H9 (cell line): ENCODE results near the gene C4orf46. TPM values are rescaled to one million over a fixed set of nuclear protein-coding genes. Genes with fewer than 3 reads are reported as not detected.

Experiments
- DNase-seq: peaks from one replicate; pipeline ENCODE4 v3.0.0-alpha.2; 2017
- H2AFZ ChIP-seq: one replicate; pipeline ENCODE4 v1.6.1; 2013; ENCODE audit warnings: mild to moderate bottlenecking, low read length, control low read depth, moderate library complexity
- H2AK5ac ChIP-seq: 2 replicates; pipeline ENCODE4 v1.6.1; 2013; ENCODE audit warnings: low read length, control low read depth, mixed read lengths; ENCODE audit not compliant: insufficient read length
- H2BK120ac ChIP-seq: one replicate; pipeline ENCODE4 v1.6.1; 2013; ENCODE audit warnings: low read depth, mild to moderate bottlenecking, low read length, control low read depth, inconsistent platforms; ENCODE audit not compliant: poor library complexity, severe bottlenecking
- H2BK12ac ChIP-seq: 2 replicates; pipeline ENCODE4 v1.6.1; 2013; ENCODE audit warnings: low read length, control low read depth, mixed read lengths, low read depth; ENCODE audit not compliant: insufficient read length
- H2BK15ac ChIP-seq: 2 replicates; pipeline ENCODE4 v1.6.1; 2013; ENCODE audit warnings: low read depth, low read length, control low read depth
- H2BK20ac ChIP-seq: one replicate; pipeline ENCODE4 v1.6.1; 2013; ENCODE audit warnings: low read depth, mild to moderate bottlenecking, low read length, control low read depth, inconsistent platforms; ENCODE audit not compliant: poor library complexity, severe bottlenecking
- H2BK5ac ChIP-seq: 2 replicates; pipeline ENCODE4 v1.6.1; 2013; ENCODE audit warnings: low read length, control low read depth, mixed read lengths; ENCODE audit not compliant: insufficient read length
- H3K14ac ChIP-seq: 2 replicates; pipeline ENCODE4 v1.6.1; 2013; ENCODE audit warnings: low read length, control low read depth; ENCODE audit not compliant: insufficient read depth
- H3K18ac ChIP-seq: 2 replicates; pipeline ENCODE4 v1.6.1; 2013; ENCODE audit warnings: low read depth, mild to moderate bottlenecking, mixed read lengths, low read length, control low read depth; ENCODE audit not compliant: insufficient read length
- H3K23ac ChIP-seq: 2 replicates; pipeline ENCODE4 v1.6.1; 2013; ENCODE audit warnings: low read length, control low read depth, mixed read lengths, low read depth; ENCODE audit not compliant: insufficient read length
- H3K23me2 ChIP-seq: 2 replicates; pipeline ENCODE4 v1.6.1; 2013; ENCODE audit warnings: low read depth, mild to moderate bottlenecking, mixed read lengths, low read length, control low read depth; ENCODE audit not compliant: insufficient read length, poor library complexity, severe bottlenecking
- H3K27ac ChIP-seq: 2 replicates; pipeline ENCODE4 v1.5.1; 2013; ENCODE audit warnings: low read length, control low read depth, mixed read lengths, low read depth; ENCODE audit not compliant: insufficient read length
- H3K27me3 ChIP-seq: 2 replicates; pipeline ENCODE4 v1.6.1; 2013; ENCODE audit warnings: low read length, control low read depth, inconsistent platforms; ENCODE audit not compliant: insufficient read depth
- H3K4ac ChIP-seq: 2 replicates; pipeline ENCODE4 v1.6.1; 2013; ENCODE audit warnings: low read depth, mild to moderate bottlenecking, control low read depth, inconsistent platforms, low read length, moderate library complexity
- H3K4me1 ChIP-seq: 2 replicates; pipeline ENCODE4 v1.6.1; 2013; ENCODE audit warnings: low read length, control low read depth, inconsistent platforms; ENCODE audit not compliant: insufficient read depth
- H3K4me2 ChIP-seq: 2 replicates; pipeline ENCODE4 v1.6.1; 2013; ENCODE audit warnings: low read length, control low read depth, mixed read lengths; ENCODE audit not compliant: insufficient read length, insufficient read depth
- H3K56ac ChIP-seq: 2 replicates; pipeline ENCODE4 v1.6.1; 2013; ENCODE audit warnings: low read depth, mild to moderate bottlenecking, mixed read lengths, low read length, control low read depth; ENCODE audit not compliant: insufficient read length
- H3K79me1 ChIP-seq: 2 replicates; pipeline ENCODE4 v1.6.1; 2013; ENCODE audit warnings: low read depth, mild to moderate bottlenecking, moderate library complexity, low read length, control low read depth, inconsistent platforms; ENCODE audit not compliant: insufficient read depth, poor library complexity, severe bottlenecking
- H3K79me2 ChIP-seq: 2 replicates; pipeline ENCODE4 v1.6.1; 2013; ENCODE audit warnings: low read length, control low read depth, inconsistent platforms; ENCODE audit not compliant: insufficient read depth
- H3K9ac ChIP-seq: 2 replicates; pipeline ENCODE4 v1.6.1; 2013; ENCODE audit warnings: low read length, control low read depth, mixed read lengths; ENCODE audit not compliant: insufficient read length; ENCODE audit errors: extremely low read depth
- H3K9me3 ChIP-seq: one replicate; pipeline ENCODE4 v1.6.1; 2013; ENCODE audit warnings: low read depth, low read length, inconsistent platforms; ENCODE audit not compliant: control insufficient read depth
- H3T11ph ChIP-seq: one replicate; pipeline ENCODE4 v1.6.1; 2013; ENCODE audit warnings: mild to moderate bottlenecking, low read length, control low read depth, inconsistent platforms
- H4K20me1 ChIP-seq: one replicate; pipeline ENCODE4 v1.6.1; 2013; ENCODE audit not compliant: control insufficient read depth, insufficient read length, insufficient read depth
- H4K5ac ChIP-seq: 2 replicates; pipeline ENCODE4 v1.6.1; 2013; ENCODE audit warnings: low read depth, mild to moderate bottlenecking, mixed read lengths, low read length, control low read depth; ENCODE audit not compliant: insufficient read length
- H4K8ac ChIP-seq: replicated peaks from 2 replicates; pipeline ENCODE4 v1.6.1; 2013; ENCODE audit warnings: low read length, control low read depth, mixed read lengths, low read depth; ENCODE audit not compliant: insufficient read length
- H4K91ac ChIP-seq: 2 replicates; pipeline ENCODE4 v1.6.1; 2013; ENCODE audit warnings: low read depth, mild to moderate bottlenecking, moderate library complexity, mixed read lengths, low read length, control low read depth; ENCODE audit not compliant: insufficient read length
- H3K27ac Mint-ChIP-seq, 3 experiments: 2 replicates in 2 of 3; 3 replicates in 1 of 3; pipeline ENCODE4 v1.8.0; 2020 to 2021; ENCODE audit warnings: mixed read lengths in 3 of 3, mild to moderate bottlenecking in 1 of 3, moderate library complexity in 1 of 3
- H3K27me3 Mint-ChIP-seq: 2 replicates; pipeline ENCODE4 v1.8.0; 2021; ENCODE audit warnings: low read depth, mild to moderate bottlenecking, moderate library complexity, mixed read lengths
- H3K36me3 Mint-ChIP-seq, 3 experiments: 2 replicates in 2 of 3; 3 replicates in 1 of 3; pipeline ENCODE4 v1.8.0; 2020 to 2021; ENCODE audit warnings: low read depth in 3 of 3, mixed read lengths in 3 of 3; ENCODE audit not compliant: insufficient read depth in 1 of 3
- H3K4me1 Mint-ChIP-seq, 2 experiments: 2 replicates each; pipeline ENCODE4 v1.8.0; 2020; ENCODE audit warnings: mixed read lengths in 2 of 2
- H3K4me3 Mint-ChIP-seq, 2 experiments: 2 replicates in 1 of 2; 3 replicates in 1 of 2; pipeline ENCODE4 v1.8.0; 2020 to 2021; ENCODE audit warnings: mild to moderate bottlenecking in 2 of 2, mixed read lengths in 2 of 2, moderate library complexity in 1 of 2
- H3K9me3 Mint-ChIP-seq, 2 experiments: 2 replicates in 1 of 2; 3 replicates in 1 of 2; pipeline ENCODE4 v1.8.0; 2020; ENCODE audit warnings: mild to moderate bottlenecking in 2 of 2, mixed read lengths in 2 of 2, moderate library complexity in 1 of 2
- WGBS: extraction: QIAGEN DNeasy Blood & Tissue Kit; methylation state at CpG from one replicate; pipeline ENCODE4 v1.1.7; 2013; ENCODE audit warnings: missing lambda C conversion rate, low lambda C conversion rate, mixed read lengths; ENCODE audit not compliant: insufficient read length; ENCODE audit errors: extremely low coverage; 5-methylcytosine and 5-hydroxymethylcytosine counted together
- long read RNA-seq: library from polyadenylated mRNA; unstranded; transcript quantifications from one replicate; pipeline ENCODE4 v2.0.0, GENCODE V29; 2020
- total RNA-seq: library from RNA; stranded (reverse); gene quantifications from 2 replicates; pipeline ENCODE4 v1.2.1, GENCODE V29; 2021
- TF ChIP-seq, protein P1 (sequence below): fragments of 200-600 bp; sonication (generic); conservative IDR thresholded peaks from 3 replicates; pipeline ENCODE4 v1.8.0; 2021; ENCODE audit warnings: antibody characterized with exemption, mild to moderate bottlenecking

The C4orf46 gene
- total RNA-seq, result 19.6 and 22.0 TPM in 2 replicates
- long read RNA-seq, transcript C4orf46-203 (2 exons, 1,103 nt), result minor isoform, 8 of 258 reads
- long read RNA-seq, transcript C4orf46-201 (2 exons, 3,521 nt), result major isoform, 223 of 258 reads
- long read RNA-seq, partial matches to known transcripts, result 0 of 258 reads
- long read RNA-seq, other reads (novel, unspliced or antisense), result 27 of 258 reads

DNA sequence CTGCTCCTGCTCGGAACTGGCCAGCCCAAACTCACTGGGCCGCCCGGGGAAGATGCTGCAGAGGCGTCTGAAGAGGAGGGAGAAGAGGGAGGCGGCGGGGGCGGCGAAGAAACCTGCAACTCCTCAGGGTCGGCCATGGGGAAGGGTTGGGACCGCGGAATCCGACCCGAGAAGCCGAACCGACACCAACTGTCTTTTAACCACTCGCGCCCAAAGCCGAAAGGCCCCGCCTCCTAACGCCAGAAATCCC, at the start of gene C4orf46:
C4orf46 (minus strand) TSS at position 223 of the 250 bp plus-strand sequence; CDS start at position 137, 86 bp downstream.
- Histone ChIP-seq H4K8ac (no peak within 1 kb of the TSS), H3K27me3 (no peaks in the 10 kb centered on the region), H2BK12ac (no peak within 1 kb of the TSS), H3K9me3 (no peaks in the 10 kb centered on the region), H2BK20ac (no peak within 1 kb of the TSS), H3K18ac (peak within 1 kb of the TSS; percentile 81), H2BK5ac (no peak within 1 kb of the TSS), H3K4me2 (peak within 1 kb of the TSS; percentile 95), H3K4me1 (no peaks in the 10 kb centered on the region), H3K9ac (peak within 1 kb of the TSS; percentile 79), H4K5ac (peak within 1 kb of the TSS; percentile 14), H3K23ac (peak within 1 kb of the TSS; percentile 7), H4K91ac (no peak within 1 kb of the TSS), H3K14ac (peak within 1 kb of the TSS; percentile 98), H3T11ph (no peak within 1 kb of the TSS), H2AFZ (no peak within 1 kb of the TSS), H4K20me1 (no peaks in the 10 kb centered on the region), H2BK120ac (no peak within 1 kb of the TSS), H2AK5ac (no peak within 1 kb of the TSS), H3K56ac (no peak within 1 kb of the TSS), H3K79me1 (peaks cover 3% of the 10 kb centered on the region), H3K4ac (peak within 1 kb of the TSS; percentile 46; the same call in 1 of the 2 replicates), H3K79me2 (peaks cover 5% of the 10 kb centered on the region; the same call in 1 of the 2 replicates), H3K23me2 (peaks cover 13% of the 10 kb centered on the region), H3K27ac (no peak within 1 kb of the TSS), H2BK15ac (no peak within 1 kb of the TSS)
- H3K9me3 Mint-ChIP-seq, result no peaks in the 10 kb centered on the region
- peaks cover 11 to 15% of the 10 kb centered on the region in 2 experiments for H3K4me1 Mint-ChIP-seq
- TF ChIP-seq, protein P1, sequence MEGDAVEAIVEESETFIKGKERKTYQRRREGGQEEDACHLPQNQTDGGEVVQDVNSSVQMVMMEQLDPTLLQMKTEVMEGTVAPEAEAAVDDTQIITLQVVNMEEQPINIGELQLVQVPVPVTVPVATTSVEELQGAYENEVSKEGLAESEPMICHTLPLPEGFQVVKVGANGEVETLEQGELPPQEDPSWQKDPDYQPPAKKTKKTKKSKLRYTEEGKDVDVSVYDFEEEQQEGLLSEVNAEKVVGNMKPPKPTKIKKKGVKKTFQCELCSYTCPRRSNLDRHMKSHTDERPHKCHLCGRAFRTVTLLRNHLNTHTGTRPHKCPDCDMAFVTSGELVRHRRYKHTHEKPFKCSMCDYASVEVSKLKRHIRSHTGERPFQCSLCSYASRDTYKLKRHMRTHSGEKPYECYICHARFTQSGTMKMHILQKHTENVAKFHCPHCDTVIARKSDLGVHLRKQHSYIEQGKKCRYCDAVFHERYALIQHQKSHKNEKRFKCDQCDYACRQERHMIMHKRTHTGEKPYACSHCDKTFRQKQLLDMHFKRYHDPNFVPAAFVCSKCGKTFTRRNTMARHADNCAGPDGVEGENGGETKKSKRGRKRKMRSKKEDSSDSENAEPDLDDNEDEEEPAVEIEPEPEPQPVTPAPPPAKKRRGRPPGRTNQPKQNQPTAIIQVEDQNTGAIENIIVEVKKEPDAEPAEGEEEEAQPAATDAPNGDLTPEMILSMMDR, result no peak
- no peak for DNase-seq
- WGBS, result no CpG with 5 or more reads among the region's 20 CpGs
- peak within 1 kb of the TSS; percentile 96 to 99 (median 97) for H3K27ac Mint-ChIP-seq
- peak within 1 kb of the TSS; percentile 98 to 99 for H3K4me3 Mint-ChIP-seq
- peaks cover 5 to 13% (median 11%) of the 10 kb centered on the region in 3 experiments for H3K36me3 Mint-ChIP-seq
- H3K27me3 Mint-ChIP-seq, result no peaks in the 10 kb centered on the region
